DMS53 (cell line): ENCODE data around the gene AIM2.
A peak's percentile ranks its signal among the peaks of the same experiment; 100 is the strongest.
"Not testable (repeated sequence)": the region's sequence is repeated elsewhere in the genome, so short reads cannot be mapped to it uniquely, and the experiment has no call there.

Experiments used
- DNase-seq: peaks from one replicate; lab custom pipeline; 2025; lab: John Stamatoyannopoulos, UW

Gene AIM2

GRCh38 chr1:159076438-159077119 lies at the start of gene AIM2:
Gene AIM2, minus strand, starts transcription at chr1:159076766. Its CDS starts 3,267 bp downstream, at chr1:159073499.
- DNase-seq: no peak

- DNase-seq: no peak
These were observed 47.0 kb upstream of the AIM2 start for GRCh38 chr1:159123587-159123986.

GRCh38 chr1:159122005-159122621 lies 45.5 kb upstream of the AIM2 start:
- peak; percentile 29 for DNase-seq

- DNase-seq: peak; percentile 65
These were observed 45.0 kb upstream of the AIM2 start for GRCh38 chr1:159121526-159121925.

- DNase-seq: no peak
These were observed 43.8 kb upstream of the AIM2 start for GRCh38 chr1:159120317-159120716.

GRCh38 chr1:159113596-159114433 lies 37.2 kb upstream of the AIM2 start:
- DNase-seq: no peak

- DNase-seq: not testable (repeated sequence)
These were observed 26.5 kb upstream of the AIM2 start for GRCh38 chr1:159103021-159103420.

- no peak for DNase-seq
These were observed 24.0 kb upstream of the AIM2 start for GRCh38 chr1:159100589-159100988.

GRCh38 chr1:159098596-159098995 lies 22.0 kb upstream of the AIM2 start:
- peak; percentile 6 for DNase-seq

GRCh38 chr1:159092036-159092760 lies 15.6 kb upstream of the AIM2 start:
- no peak for DNase-seq

- no peak for DNase-seq
These were observed 15.1 kb upstream of the AIM2 start for GRCh38 chr1:159091607-159092031.

GRCh38 chr1:159091180-159091560 lies 14.6 kb upstream of the AIM2 start:
- no peak for DNase-seq

GRCh38 chr1:159090286-159091179 lies 14.0 kb upstream of the AIM2 start:
- no peak for DNase-seq

- DNase-seq: peak; percentile 42
These were observed 12.7 kb upstream of the AIM2 start for GRCh38 chr1:159089184-159089791.

GRCh38 chr1:159088546-159089183 lies 12.1 kb upstream of the AIM2 start:
- DNase-seq: no peak

GRCh38 chr1:159088050-159088449 lies 11.5 kb upstream of the AIM2 start:
- peak; percentile 12 for DNase-seq

- no peak for DNase-seq
These were observed 8.3 kb upstream of the AIM2 start for GRCh38 chr1:159084867-159085266.

GRCh38 chr1:159084152-159084551 lies 7.6 kb upstream of the AIM2 start:
- DNase-seq: no peak

GRCh38 chr1:159083013-159083412 lies 6.4 kb upstream of the AIM2 start:
- DNase-seq: no peak

- no peak for DNase-seq
These were observed 5.1 kb upstream of the AIM2 start for GRCh38 chr1:159081626-159082025.
